OCI-LY3 (cell line): Measurements from ENCODE around the gene LSM14B.

Experiments
- CTCF ChIP-seq: fragments of 200-600, 300-600 bp; sonication (generic); IDR thresholded peaks from 2 replicates; pipeline ENCODE4 v1.5.1; 2014; ENCODE audit warnings: antibody characterized with exemption, low read length, low read depth
- EZH2phosphoT487 ChIP-seq: fragments of 200-600 bp; shearing (Covaris generic); IDR thresholded peaks from 2 replicates; pipeline ENCODE4 v1.6.1; 2018; ENCODE audit warnings: antibody characterized with exemption, mixed run types, low read depth

- no peak for TF ChIP-seq CTCF
- TF ChIP-seq EZH2phosphoT487, result no peak
Observed at GRCh38 chr20:62157387-62158087, 35.3 kb downstream of the LSM14B start.
